ENCODE data around the gene MYRFL.
"Not testable (repeated sequence)": the region's sequence is repeated elsewhere in the genome, so short reads cannot be mapped to it uniquely, and the experiment has no call there.

Gene MYRFL

DNA sequence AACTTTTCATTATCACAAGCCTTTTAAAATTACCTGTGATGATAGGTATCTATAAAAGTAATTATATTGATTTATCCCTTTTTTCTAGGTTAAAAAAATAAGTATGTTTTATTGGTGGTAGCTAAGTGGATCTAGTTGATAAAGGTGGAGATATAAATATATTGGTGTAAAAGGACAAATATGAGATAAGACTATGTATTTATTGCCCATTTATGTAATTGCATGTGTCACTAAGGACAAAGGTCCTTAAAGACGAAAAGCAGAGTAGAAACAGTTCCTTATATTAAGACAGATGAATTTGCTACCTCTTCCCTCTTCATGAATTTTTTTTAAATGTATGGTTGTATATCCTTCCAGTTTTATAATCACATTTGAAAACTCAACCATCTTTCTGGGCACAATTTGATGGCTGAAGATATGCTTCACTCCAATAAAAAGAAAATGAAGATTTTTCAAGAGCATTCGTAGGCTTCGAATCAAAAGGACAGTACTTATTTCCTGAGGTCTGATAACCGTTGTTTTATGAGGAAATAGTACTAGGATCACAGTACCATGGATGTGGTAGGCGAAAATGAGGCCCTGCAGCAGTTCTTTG is at the start of gene MYRFL:
TSS of gene MYRFL (plus strand) at position 262 of the 595 bp plus-strand sequence. CDS start at position 553, 291 bp downstream.
- no peak for DNase-seq

DNA sequence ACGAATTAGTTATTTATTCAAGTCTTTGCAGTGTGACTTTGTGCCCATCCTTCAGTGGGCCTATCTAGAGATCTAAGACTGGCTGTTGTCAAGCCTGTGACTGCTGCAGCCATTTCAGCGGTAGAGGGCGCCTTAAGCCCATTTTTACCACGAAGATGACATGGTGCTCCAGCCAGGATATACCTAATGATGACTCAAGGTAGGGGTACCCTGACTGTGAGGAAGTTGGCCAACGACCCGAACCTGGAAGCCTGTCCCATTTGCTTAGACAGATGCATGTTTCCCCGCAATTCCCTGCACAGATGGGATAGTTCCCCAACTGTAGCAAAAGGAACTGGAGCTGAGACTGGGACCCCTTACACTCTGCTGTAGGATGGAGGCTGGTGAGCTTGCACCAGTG is 45.1 kb upstream of the MYRFL start:
- peak; percentile 55 for DNase-seq

DNA sequence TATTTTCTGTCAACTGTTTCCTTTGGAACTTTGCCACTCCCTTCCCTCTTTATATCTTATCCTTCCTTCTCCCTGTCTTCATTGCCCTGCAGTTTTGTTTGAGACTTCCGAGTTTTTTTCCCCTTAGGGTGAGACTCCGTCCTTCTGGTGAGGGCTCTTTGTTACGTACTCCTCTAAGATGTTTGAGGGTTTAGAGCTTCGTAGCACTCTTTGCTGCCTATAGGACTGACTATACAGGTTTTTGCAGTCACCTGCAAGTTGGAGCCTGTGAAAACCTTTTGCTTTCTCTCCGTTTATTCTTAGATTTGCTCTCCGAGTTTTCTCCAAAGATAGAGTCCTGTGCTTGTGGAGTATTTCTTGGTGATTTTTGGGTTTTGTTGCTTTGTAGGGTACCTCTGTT is 41.7 kb upstream of the MYRFL start:
- no peak for DNase-seq

DNA sequence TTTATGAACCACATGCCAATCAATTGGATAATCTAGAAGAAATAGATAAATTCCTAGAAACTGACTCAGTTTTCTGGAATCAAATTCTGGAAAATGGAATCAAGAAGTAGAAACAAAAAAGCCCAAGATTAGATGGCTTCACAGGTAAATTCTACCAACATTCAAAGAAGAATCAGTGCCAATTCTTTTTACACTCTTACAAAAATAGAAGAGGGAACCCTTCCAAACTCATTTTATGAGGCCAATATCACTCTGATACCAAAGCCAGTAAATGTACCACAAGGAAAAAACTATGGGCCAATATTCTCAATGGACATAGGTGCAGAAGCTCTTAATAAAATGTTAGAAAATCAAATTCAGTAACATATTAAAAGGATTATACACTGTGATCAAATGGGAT is 35.7 kb upstream of the MYRFL start:
- no peak for DNase-seq

DNA sequence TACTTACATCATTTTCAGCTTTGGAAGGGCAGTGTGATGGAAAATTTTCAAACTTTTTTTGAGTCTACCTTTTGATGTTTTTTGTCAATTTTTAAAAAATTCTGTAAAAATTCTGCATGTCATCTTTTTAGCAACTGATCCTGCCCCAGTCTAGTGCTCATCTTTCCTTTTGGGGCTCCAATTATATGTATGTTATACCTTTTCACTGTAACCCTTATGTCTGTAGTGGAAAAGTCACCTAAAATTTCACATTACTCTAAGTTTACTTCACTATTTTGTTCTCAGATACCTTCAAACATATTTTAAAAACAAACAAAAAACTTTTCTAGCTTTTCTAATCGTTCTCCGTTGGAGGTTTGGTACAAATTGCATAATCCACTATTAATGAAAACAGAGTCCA is 32.5 kb upstream of the MYRFL start:
- peak; percentile 15 for DNase-seq

DNA sequence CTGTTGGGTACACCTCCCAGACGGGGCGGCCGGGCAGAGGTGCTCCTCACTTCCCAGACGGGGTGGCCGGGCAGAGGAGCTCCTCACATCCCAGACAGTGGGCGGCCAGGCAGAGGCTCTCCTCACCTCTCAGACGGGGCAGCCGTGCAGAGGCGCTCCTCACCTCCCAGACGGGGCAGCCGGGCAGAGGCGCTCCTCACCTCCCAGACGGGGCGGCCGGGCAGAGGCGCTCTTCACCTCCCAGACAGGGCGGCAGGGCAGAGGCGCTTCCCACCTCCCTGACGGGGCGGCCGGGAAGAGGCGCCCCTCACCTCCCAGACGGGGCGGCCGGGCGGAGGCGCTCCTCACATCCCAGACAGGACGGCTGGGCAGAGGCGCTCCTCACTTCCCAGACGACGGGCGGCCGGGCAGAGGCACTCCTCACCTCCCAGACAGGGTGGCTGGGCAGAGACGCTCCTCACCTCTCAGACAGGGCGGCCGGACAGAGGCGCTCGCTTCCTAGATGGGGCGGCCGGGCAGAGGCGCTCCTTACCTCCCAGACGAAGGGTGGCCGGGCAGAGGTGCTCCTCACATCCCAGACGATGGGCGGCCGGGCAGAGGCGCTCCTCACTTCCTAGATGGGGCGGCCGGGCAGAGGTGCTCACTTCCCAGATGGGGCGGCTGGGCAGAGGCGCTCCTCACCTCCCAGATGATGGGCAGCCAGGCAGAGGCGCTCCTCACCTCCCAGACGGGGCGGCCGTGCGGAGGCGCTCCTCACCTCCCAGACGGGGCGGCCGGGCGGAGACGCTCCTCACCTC is 17.7 kb upstream of the MYRFL start:
- DNase-seq = not testable (repeated sequence)

DNA sequence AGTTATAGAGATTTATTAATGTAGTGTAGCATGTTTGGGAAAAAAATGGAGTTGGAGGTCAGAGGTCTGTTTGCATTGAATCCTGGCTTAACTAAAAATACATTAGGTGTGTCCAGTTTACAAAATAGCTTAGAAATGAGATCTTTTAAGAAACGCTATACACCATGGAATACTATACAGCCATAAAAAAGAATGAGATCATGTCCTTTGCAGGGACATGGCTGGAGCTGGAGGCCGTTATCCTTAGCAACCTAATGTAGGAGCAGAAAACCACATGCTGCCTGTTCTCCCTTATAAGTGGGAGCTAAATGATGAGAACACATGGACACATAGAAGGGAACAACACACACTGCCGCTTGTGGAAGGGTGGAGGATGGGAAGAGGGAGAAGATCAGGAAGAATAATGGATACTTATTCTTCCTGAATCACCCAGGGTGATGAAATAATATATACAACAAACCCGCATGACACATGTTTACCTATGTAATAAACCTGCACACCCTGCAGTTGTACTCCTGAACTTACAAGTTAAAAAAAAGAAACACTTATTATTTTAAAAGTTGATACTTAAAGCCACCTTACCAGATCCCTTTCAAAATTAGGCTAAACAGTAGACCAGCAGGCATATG is 14.0 kb upstream of the MYRFL start:
- DNase-seq = no peak

DNA sequence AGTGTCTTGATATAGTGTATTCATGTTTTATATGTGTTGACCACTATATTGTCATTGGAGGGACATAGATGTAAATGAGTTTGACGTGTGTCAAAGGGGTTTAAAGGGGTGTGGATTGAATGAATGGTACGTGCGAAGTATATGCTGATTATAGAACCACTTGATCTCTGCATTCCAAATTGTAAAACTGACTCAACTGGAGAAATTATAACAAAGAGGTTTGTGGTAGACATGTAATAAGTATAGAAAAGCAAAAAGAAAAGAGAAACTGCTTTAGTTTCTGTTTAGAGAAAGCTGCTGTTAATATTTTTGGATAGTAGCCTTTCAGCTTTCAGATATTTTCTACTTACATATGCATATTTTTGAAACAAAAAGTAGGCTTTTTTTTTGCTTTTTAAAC is 8.9 kb upstream of the MYRFL start:
- DNase-seq = no peak

DNA sequence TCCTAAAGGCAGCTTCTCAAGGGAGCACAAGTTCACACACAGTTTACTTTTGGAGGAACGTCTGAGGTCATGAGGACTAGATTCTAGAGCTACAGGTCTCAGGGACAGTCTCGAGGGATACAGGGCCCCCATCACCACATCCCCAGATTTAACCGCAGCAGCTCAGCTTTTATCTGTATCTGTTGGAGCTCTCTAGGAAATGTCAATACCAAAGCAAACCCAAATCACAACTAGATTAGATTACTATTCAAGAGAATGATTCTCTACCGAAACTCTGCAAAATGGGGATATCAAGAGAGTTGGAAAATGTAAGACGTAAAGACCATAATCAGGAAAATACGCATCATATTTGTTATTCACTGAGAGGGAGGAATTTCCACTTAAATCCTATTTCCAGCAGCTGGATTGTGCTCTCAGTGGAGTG is 4.0 kb upstream of the MYRFL start:
- DNase-seq = no peak

DNA sequence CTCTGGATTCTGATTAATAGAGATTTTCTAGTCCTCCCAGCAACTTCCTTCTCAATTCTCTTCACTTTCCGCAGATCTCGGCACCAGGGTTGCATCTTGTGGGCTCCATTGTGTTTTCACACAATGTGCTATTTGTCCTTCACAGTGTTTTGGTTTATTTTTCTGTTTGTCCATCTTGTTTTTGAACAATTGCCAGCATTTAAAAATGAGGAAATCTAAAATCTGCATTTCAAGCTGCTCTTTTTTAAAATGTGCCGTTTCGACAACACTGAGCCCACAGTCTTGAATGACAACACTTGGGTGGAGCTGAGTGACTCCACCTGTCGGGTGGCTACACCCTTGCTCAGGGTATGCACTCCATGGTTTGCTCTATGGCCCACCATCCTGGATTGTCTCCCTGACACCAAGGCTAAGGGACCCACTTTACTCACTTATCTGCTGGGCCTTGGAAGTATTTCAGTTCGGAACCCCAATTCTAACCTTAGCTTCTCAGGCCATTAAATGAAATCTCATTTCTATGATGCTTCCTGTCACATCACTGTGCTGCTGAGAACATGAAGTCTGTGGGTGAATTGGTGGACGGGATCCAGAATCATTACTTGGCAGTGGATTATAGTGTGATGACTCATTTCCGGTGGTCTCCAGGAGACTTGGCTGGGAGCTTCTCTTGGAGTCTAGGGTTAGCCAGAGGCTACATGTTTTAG is 3.4 kb upstream of the MYRFL start:
- DNase-seq = no peak

DNA sequence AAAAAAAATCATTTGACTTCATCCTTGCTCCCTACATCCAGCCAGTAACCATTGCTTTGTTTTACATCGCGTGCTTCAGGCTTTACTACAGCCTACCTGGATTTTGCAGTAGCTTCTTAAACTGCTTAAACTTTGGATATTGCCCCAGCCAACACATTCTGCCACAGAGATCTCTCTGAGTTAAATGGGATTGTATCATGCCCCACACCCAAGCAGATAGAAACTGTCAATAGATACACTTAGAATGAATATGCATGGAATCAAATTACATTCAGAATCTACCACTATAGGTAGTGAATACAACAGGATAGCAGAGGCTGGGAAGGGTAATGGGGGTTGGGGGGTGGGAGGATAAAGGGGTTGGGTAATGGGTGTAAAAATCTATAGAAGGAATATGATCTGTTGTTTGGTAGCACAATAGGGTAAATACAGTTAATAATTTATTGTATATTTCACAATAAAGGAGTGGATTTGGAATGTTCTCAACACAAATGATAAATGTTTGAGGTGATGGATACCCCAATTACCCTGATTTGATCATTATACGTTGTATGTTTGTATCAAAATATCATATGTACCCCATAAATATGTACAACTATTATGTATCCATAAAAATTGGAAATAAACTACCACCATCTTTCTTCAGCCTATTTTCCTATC is 2.7 kb upstream of the MYRFL start:
- DNase-seq = no peak

DNA sequence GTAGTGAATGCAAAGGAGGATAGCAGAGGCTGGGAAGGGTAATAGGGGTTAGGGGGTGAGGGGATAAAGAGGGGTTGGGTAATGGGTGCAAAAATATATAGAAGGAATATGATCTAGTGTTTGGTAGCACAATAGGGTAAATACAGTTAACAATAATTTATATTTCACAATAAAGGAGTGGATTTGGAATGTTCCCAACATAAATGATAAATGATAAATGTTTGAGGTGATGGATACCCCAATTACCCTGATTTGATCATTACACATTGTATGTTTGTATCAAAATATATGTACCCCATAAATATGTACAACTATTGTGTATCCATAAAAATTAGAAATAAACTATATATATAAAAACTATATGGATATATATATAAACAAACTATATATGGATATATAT is 999 bp upstream of the MYRFL start:
- DNase-seq = no peak

DNA sequence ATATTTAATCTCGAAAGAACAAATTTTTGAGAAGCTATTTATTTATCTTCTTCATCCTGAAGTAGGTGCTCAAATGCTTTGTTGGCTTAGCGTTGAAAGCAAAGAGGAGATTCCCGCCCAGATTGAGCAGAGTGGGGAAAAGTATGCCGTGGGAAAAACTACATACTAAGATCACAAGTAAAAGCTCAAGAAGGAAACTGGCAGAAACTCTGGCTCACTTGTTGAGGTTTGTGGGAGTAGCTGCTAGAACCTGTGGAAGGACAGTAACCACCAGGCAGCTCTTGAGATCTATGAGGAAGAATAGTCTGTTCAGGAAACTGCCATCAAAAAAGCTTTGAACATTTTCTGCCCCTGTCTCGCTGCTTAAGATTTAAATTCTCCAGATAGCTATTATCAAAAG is 3.9 kb downstream of the MYRFL start:
- no peak for DNase-seq

DNA sequence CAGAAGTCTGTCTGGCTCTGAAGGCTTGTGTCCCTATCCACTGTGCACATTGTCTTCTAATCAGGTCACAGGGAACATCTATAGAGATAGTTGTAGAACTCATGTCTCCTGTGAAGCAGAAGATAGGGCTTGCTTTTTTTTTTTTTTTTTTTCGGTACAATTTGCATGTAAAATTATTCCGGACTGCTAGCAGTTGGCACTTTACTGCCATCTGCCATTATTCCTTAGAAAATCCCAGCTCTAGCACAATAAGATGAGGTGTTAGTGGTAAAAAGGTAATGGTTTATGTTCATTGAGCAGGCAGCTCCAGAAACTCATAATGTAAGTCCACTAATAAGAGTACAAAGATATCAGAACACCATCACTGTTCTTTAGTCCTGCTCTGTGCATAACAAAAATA is 8.7 kb downstream of the MYRFL start:
- no peak for DNase-seq

DNA sequence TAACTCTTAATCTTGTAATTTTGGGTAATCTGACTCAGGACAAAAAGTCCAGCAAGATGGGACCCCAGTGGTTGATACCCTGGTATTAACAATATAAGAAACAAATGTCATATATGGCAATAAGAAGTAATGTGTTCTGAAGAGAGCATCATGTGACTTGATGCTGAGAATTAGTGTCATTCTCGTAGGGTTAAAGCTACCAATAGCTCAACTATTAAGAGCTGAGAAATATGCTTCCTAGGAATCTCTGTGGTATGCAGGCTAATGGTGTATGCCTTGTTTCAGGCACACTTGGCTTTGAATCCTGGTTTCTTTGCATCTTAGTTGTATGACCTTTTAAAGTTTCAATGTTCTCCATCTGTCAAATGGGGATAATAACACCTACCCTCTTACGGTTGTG is 9.1 kb downstream of the MYRFL start:
- DNase-seq = no peak

DNA sequence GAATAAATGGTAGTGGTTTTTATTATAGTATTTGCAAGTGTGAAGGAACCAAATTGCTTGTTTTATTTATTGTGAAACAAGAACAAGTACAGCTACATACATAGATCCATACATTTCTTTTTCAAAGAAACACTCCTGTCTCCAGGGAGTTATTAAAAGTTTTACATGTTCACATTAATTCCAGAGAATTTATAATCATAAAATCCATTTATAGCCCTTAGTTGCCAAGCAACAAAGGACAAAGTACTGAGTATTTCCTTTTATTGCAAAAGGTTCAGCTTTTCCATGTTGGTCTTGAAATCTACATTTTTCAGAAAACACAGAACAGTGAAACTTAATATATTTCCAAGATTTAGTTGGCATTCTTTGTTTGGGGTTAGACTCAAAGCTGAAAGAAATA is 9.5 kb downstream of the MYRFL start:
- no peak for DNase-seq

DNA sequence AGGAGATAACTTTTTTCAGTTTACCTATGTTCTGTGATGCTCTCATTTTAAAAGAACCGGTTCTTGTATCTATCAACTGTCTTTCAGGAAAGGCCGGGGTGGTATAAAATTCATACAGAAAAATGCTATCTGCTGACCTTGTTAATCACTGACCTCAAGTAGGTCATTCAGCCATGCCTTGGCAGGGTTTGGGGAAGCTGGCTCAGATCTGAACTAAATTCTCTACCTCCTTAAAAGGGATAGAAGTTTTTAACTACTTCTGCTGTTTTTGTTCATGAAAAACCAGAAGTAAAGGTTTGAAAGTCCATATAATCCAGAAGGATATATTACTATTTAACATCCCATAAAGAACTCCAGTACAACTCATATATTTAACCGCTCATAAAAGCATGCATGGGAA is 10.1 kb downstream of the MYRFL start:
- DNase-seq = no peak

DNA sequence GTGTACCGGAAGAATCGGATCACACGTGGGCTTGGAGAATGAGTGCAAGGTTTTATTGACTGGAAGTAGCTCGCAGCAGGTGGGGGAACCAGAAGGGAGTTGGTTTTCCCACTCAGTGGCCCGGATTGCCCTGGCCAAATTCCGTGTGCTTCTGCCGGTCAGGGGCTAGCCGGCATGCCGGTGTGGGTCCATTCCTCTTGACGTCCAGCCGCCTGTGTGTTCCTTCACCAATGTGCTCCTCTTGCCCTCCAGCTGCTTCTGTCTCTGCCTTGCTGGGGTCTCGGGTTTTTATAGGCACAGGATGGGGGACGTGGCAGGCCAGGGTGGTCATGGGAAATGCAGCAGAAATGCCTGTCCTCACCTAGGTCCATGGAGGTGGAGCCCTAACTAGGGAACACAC is 11.0 kb downstream of the MYRFL start:
- no peak for DNase-seq

DNA sequence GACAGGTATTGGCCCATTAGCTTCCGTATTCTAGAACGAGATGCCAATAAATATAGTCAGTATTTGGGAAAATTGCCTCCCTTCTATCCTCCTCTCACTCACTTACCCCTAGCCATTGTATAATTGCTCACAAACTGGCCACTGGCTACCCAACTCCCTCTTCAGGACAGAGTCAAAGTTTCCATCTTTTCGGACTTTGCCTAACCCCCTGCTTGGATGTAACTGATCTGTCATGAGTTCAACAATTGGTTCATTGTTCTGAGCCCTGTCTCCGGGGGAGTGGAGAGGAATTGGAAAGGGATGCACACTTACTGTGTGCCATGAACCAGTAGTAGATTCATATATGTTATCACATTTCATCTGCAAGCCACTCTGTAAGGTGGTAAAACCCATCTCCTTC is 12.2 kb downstream of the MYRFL start:
- no peak for DNase-seq

DNA sequence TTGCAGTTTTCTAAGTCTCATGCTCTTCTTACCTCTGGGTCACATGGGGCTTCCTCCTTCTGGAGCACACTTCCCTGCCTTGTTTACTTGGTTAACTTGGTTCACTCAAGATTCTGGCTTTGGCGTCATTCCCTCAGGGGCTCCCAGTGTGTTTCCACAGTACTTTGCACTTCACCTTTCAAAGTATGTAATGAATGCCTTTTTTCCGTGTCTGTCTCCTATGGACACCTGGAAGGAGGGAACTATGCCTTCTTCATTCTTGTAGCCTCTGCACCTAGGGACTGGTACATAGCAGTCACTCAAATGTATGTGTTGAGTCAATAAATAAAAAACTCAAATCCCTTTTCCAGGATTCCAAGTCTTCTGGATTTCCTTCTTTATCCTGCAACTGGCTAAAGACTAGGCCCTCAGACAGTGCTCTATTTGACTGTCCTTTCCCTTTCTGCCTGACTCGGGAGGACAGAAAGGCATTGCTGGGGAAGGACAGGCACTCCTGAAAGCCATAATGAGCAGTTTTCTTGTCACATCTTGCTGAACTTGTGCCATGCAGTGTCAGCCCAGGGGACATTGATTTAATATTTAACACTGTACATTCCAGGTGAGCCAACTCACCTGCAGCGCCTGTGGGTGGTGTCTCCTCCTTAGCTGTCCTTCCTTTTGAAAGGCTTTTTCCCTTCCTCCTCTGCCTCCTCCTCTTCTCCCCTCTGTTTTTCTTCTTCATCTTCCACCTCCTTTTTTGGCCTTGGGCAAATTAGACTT is 12.8 kb downstream of the MYRFL start:
- DNase-seq = no peak

DNA sequence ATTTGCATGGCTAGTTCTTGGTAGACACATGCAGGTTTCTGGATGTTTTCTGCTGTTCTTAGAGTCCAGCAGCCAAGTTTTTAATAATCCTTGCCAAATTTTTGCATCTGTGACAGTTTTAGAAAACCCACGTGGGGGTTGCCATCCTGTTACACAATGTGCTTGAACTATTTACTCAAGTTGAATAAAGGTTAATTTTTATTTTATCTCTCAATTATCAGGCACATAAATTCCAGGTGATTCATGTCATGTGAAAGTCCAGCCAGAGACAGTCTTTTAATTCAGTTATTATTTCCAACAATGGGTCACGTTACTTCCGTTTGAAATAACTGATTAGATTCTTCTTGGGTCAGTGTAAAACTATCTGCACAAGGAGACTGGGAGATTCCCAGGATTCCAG is 15.7 kb downstream of the MYRFL start:
- no peak for DNase-seq

DNA sequence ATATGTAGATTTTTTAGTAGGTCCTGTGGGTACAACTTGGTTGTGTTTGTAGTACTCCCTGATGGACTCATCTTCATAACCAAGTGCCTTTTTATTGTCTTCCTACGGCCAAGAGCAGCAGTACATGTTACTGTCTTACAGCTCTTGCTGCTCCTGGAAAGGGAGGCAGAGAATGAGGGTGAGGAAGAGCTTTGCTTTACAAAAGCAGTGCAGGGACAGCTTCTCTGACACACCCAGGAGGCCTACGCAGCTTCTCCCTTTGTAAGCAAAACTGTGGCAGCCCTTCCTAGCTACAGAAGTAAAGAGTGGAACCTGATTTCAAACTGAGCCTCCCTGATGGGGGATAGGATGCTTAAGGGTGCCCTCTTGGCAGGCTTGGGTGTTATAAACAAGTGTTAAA is 18.6 kb downstream of the MYRFL start:
- no peak for DNase-seq

All from DMS53 (cell line).